HPDE6-E6E7 (cell line): ENCODE measurements around the gene TMOD2.
"Not testable (repeated sequence)": the region's sequence is repeated elsewhere in the genome, so short reads cannot be mapped to it uniquely, and the experiment has no call there.

Experiments
- DNase-seq: peaks from one replicate; pipeline ENCODE4 v3.0.0; 2011; ENCODE audit warnings: missing footprints; ENCODE audit errors: extremely low spot score

The TMOD2 gene

DNA sequence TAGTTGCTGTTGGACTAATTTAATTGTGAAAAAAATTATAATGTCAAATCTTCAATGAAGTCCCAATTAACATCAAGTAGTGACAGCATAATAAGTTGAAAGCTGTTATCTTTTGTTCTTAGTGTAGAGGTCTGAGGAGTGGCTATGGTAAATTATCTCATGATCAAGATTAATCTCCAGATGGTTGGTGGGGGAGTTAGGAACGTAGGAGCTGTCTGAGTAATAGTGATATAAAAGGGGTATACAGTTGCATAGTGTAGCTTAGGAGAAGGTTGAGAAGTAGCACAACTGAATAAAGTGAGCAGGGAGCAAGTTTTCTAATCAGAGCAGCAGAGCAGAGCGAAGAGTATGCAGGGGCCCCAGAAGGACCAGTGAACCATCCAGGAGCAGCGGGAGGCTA is 19.5 kb downstream of the TMOD2 start:
- DNase-seq = no peak

DNA sequence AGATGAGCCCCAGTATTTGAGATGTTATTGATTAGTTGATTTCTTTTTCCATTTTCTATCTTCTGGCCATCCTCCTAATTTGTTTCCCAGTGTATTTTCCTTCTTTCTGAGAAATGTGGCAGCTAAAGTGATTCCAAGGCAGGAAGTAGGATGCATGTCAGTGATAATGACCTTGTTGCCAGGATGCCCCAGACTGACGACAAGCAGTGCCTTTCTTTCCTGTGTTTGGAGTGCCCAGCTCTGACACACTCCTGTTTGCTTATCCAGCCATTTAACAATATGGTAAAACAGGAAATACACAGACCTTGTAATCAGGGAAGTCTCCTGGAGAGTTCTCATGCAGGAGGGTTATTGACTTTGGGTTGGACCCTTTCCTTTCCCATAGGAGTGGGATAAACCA is 20.4 kb downstream of the TMOD2 start:
- no peak for DNase-seq

DNA sequence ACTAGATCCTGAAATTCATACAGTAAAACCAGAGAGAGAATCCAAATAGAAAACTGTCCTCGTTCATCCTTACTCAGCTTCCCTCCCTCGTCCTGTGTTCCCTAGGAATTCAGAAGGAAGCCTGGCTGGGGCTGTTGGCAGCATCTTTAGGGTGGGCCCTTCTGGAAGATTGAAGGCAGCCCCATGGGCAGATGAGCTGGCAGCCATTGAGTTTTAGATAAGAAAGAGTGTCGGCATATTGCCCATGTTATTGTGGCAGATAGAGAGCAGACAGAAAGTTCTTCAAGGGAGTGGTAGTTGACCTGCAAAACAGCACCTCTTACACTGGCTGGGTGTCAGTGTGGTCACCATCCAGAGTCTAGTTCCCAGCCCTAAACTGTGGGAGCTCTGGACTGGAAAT is 23.5 kb downstream of the TMOD2 start:
- no peak for DNase-seq

DNA sequence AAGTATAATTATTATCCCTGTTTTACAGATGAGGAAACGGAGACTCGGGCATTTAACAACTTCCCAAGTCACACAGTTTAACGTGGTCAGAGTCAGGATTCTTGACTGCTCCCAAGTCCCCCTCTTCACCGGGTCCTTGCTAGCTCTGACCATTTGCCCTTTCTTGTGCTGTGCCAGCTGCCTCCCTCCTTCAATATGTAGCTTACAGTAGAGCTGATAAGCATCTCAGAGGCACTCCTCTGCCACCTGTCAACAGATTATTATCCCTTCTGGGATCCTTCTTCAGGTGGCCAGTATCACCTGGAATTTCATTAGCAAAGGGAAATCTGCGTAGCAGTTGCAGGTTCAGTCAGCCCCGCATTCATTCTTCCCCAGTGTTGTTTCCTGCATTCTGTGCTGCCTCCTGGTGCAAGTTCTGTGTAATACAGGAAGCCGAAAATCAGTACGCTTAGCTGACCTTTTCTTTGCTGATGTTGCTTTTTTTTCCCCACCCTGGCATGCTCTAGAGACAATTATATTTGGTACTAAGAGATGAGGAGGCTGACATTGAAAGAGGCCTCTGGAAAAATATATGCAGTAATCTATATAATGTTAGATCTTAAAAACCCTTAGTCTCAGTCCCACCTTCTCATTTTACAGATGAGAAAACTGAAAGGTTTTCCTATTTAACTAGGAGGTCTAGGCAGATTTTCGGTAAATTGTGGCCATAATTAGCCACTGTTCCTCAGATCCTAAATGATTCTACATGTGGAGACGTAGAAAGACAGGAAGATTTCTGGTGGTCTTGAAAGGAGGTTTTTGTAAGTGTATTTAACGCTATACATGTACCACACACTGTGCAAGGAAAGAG is 24.8 kb downstream of the TMOD2 start:
- DNase-seq = peak; percentile 29

DNA sequence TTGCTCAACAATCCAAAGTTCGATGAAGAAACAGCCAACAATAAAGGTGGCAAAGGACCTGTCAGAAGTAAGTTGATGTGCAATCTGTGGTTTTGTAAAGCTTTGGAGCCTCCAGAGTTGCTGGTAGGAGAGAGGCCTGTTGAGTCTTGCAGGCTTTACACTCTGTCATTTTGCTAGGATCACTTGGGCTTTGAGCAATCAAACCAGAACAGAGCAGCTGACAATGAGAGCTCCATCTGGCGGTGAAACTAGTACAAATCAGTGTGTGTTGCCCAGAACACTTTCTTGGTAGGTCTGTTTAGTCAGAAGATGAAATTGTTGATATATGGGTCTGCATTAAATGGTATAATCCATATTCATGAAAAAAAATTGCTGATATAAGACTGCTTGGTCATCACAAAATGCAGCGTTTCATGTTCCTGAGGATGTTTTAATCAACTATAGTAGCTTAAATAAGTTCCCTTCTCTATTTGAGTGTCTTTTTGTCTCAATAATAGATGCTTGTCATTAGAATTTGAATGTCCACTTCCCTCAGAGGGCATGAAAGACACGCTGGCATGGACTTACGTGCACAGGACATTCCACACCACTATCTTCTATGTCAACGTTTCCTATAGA is 25.7 kb downstream of the TMOD2 start:
- peak; percentile 82 for DNase-seq

DNA sequence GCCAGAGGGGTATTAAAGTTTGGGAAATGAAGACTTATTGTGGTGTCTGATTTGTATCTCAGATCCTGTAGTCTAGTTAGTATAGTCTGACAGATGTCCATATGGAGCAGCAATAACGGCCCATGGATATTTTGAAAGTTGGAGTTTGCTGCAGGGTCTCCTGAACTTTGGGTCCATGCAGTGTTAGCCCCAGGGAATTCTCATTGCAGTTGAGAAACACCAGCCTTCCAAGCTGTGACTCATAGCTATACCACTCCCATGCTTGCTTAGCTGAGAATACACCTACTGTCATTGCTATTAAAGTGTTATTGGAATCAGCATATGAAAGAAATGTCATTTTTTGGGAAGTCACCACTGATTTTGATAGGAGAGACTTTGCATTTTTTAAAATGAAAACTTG is 29.2 kb downstream of the TMOD2 start:
- DNase-seq = peak; percentile 32

DNA sequence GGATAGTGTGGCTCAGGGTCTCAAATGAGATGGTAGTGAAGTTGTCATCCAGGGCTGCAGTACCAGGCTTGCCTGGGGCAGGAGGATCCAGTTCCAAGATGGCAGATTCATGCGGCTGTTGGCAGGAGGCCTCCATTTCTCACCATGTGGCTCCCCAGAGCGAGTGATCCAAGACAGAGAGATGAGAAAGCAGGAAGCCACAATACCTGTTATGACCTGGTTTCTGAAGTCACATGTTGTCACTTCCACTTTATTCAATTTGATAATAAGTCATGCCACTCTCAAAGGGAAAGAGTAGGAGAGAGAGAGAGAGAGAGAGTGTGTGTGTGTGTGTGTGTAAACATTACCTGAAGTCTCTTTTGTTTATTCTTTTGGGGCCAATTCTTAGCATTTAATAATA is 30.1 kb downstream of the TMOD2 start:
- DNase-seq = no peak

DNA sequence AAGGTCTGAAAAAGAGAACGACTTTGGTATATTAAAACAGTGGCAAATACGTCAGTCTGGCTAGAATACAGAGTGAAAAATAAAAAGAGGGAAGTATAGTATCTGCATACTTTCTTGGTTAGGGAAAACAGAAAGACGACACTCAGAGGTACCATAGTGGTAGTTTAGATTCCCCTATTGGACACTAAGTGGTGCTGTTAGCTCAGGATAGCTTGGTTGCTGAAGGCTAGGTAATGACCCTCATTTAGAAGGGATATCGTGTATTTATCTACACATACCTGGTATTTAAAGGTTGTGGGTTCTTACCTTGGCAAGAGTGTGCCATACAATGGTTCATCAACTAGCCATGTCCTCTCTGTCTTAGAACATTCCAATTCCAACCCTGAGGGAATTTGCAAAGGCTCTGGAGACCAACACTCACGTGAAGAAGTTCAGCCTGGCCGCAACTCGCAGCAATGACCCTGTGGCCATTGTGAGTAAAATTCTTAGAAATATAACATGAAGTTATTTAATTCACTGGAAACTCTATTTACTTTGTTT is 31.0 kb downstream of the TMOD2 start:
- DNase-seq = no peak

DNA sequence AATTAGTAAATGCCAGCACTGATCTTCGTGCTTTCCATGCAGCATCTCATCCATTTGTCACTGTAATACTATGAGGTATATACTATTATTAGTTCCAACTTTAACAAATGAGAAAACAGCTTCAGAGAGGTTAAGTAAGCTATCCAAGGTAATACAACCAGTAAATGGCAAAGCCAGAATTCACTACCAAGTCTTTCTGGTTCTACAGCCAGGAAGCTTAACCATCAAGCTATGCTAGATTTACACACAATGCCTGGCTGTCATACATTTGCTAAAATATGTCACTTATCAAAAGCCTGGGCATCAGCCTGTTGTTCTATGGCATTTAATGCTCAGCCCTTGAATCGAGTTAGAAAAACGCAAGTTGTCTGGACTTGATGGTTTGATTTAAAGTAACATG is 32.6 kb downstream of the TMOD2 start:
- no peak for DNase-seq

DNA sequence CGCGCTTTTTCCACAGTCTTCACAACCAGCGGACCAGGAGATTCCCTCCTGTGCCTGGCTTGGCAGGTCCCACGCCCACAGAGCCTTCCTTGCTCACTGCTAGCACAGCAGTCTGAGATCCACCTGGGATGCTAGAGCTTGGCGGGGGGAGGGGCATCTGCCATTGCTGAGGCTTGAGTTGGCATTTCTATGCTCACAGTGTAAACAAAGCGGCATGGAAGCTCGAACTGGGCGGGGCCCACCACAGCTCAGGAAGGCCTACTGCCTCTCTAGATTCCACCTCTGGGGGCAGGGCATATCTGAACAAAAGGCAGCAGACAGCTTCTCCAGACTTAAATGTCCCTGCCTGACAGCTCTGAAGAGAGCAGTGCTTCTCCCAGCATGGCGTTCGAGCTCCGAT is 35.7 kb downstream of the TMOD2 start:
- DNase-seq = not testable (repeated sequence)

DNA sequence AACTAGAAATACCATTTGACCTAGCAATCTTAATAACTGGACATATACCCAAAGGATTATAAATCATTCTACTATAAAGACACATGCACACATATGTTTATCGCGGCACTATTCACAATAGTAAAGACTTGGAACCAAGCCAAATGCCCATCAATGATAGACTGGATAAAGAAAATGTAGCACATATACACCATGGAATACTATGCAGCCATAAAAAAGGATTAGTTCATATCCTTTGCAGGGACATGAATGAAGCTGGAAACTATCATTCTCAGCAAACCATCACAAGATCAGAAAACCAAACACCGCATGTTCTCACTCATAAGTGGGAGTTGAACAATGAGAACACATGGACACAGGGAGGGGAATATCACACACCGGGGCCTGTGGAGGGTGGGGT is 41.1 kb downstream of the TMOD2 start:
- DNase-seq = not testable (repeated sequence)

DNA sequence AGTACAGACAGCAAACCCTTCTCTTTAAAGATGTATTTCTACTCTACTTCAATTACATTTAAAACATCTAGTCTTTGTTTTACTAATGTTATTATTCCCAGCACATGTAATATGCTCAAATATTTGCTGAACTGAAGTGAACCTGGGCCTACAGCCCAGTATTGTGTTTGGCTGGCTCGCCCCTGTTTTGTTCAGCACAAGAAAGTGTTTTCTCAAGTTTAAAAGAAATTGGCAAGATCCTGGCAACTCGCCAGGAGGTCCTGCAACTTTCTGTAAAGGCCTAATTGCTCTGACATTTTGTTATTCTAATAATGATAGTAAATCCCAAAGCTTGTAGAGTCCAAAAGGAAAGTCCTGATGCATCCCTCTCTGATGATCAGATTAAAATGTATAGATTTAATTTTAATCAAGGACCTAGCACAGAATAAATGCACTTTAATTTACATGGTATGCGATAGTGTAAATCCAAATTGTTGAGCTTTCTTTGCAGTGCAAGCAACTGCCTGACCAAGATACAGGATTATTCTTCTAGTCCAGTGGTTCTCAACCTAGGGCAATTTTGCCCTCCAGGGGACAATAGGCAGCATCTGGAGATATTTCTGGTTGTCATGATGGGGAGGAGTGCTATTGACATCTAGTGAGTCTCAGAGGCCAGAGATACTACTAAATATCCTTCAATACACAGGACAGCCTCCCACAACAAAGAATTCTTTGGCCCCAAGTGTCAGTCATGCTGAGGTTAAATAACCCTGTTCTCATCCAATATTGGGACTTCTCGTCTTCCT is 42.3 kb downstream of the TMOD2 start:
- no peak for DNase-seq

DNA sequence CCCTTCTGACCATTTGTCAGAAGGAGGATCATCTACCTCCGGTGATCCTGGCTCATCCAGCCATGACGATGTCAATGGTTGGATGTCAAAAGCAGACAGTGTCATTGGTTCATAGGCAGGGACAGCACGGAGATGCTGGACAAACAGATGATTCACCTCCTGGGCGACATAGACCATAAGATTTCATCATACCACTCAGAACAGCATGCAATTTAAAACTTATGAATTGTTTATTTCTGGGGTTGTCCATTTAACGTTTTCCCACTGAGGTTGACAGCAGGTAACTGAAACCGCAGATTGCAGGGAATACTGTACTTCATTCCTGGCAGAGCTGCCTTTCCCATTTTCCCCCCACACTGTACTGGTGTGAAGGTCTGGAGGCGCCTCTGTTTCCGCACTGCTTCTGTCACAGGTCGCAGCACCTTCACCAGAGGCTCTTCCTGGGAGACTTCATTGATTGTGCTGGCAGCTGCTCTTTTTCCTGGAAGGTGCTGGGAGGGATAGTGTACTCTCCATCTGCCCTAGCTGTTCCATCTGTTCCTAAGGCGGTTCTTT is 45.5 kb downstream of the TMOD2 start:
- DNase-seq = no peak

DNA sequence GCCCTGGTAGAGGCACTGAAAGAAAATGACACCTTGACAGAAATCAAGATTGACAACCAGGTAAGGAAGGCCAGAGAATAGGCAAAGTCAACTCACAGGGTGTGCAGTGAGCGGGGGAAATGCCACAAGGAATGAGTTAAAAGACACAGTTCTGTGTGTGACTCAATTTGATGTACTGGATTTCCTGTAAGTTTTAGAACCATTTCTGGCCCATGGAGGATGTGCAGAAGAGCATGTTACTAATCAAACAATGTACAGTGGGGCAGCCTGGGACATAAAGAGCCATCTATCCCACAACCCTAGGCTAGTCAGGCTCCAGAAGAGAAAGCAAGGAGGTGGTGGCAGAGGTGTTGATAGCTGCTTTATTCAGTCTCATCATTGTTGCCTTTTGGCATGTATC is 46.9 kb downstream of the TMOD2 start:
- no peak for DNase-seq

DNA sequence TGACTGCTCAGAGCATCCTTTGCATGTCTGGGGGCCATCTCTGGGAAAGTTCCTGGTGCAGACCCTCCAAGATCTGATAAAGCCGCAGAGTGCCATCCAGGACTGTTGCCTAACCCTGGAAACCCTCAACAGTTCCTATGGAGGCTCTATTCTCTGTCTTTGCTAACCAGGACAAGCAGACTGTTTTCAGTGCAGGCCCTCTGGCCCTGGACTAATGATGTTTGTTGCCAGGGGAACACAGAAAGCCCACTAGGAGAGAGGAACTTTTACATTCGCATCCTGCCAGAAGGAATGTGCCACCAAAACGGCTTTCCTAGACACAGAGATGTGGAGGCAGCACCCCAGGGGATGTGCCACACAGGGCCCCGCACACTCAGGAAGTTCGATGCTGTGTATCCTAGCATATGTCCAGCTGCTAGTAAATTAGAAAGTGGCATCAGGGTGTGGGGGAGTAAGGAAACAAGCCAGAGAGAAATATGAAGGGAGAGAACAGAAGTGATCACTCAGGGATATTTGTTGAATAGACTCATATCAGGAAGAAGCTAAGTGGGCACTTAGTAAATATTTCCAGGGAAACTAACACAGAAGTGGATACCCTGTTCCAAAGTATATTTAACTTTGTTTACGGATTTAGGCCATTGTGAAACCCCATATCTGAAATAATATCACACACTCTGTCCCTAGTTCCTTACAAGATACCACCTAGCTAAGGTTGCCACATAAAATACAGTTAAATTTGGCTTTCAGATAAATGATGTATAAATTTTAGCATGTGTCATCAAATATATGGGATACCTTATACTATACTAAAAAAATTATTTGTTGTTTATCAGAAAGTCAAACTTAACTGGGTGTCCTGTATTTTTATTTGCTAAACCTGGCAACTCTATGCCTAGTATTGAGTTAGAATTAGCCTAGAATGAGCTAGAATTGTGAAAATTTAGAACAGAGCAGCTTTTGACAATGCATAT is 48.2 kb downstream of the TMOD2 start:
- no peak for DNase-seq

DNA sequence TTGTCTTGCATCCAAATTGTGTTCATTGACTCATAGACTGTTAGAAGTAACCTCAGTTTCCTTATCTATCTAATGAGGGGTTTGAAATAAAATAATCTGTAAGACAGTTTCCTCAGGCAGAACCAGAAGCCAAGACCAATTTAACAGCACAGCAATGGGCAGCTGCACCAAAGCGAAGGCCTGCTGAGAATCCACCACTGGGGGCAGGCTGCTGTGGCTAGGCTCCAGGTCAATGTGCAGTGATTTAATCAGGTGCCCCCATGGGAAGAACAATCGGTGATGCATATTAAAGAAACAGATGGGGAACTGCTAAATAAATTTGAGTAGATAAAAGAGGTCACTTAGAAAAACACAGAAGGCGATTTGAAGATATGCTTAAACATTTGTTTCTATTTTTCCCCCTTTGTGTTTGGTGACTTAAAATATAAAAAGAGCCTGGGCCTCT is 50.0 kb downstream of the TMOD2 start:
- peak; percentile 19 for DNase-seq

DNA sequence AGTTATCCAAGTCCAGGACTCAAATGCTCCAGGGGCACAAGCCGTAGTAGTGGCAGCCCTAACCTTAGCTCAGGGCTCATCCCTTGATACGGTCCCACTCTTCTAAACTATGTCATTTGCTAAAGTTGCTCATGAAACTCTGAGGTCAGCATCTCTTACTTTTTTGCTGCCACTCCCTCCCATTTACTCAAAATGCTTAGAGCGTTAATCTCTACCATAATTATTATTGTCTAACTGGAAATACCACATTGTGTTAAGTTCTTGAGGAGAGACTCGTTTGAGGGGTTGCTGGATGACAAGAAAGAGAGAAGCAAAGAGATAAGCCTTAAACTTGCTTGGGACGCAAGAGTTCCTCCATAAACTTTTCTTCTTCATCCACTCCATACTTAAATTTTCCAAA is 51.2 kb downstream of the TMOD2 start:
- DNase-seq = no peak

DNA sequence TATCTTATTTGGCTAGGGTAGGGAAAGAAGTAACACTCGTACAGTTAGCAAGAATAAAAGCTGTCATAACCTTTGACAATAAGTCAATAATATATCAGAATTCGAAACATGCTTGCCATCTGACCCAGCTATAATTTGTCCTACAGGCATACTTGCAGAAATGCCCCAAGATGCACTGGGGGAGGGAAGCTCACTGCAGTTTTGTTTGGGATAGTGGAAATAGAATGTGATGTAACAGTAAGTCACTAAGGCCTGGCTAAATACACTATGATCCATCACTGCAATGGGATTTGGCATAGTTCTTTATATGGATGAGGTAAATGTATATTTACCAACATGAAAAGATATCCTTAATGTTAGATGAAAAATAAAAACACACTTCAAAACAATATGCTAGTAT is 52.6 kb downstream of the TMOD2 start:
- no peak for DNase-seq

DNA sequence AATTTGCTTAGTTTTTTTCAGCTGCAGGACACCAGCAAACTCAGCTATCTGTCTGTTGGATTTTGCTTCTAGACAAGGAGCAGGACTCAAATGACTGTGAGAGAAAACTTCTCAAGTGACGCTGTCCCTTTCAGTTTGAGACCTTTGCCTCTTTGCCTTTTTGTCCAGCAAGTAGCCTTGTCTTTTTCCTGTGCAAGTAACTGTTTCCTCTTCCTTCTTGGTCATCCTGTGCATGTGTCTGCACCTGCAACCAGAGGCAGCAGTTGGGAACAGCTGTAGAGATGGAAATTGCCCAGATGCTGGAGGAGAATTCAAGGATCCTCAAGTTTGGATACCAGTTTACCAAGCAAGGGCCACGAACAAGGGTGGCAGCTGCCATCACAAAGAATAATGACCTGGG is 54.7 kb downstream of the TMOD2 start:
- no peak for DNase-seq

DNA sequence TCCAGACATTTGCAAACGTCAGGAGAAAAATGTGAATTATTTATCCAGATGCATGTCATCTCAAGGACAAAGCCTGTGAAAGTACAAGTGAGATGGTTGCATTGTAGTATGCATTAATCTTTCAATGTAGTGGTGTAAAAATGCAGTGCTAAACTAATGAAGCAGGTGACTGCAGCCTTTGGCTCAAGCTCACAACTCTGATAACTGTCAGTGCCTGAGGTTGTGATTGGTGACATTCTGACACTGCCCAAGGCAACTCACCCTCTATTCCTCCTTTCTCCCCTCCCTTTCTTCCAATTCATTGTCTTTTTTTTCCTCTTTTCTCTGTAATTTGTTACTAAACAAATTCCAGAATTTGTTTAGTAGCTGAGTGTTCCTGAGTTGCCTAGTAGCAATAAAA is 58.1 kb downstream of the TMOD2 start:
- no peak for DNase-seq

DNA sequence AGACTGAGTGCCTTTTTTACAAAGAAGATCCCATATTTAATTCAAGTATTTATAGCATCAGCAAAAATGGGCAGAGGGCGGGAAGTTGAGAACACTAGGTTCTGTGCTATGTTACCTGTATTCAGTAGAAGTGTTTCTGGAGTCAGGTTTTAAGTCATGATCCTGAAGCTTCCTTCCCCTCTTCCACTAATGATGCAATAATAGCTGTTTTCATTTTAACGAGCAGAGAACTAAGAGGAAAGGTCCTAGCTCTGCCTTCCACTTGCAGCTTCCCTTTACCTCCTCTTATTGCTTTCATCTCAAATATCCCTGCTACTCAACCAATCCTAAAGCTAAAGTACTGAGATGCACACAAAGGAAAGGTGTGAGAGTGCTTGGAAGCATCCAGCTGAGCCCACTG is 61.2 kb downstream of the TMOD2 start:
- DNase-seq = no peak
